Activated T-cell treated with anti-CD3 and anti-CD28 coated beads, Interleukin-2, amount 50 U/mL, for 4 hours (primary cell): ENCODE results near the gene SBNO1. TPM values are rescaled to one million over a fixed set of nuclear protein-coding genes. Genes with fewer than 3 reads are reported as not detected.

Experiments used
- ATAC-seq, 2 donors: fragments of 200-7000 bp; cut with Tn5 transposase; one replicate each; pipeline ENCODE4 v1.10.0; 2021
- DNase-seq: peaks from one replicate; pipeline ENCODE4 v3.0.0-alpha.2; 2020
- H3K27me3 Mint-ChIP-seq: one replicate; pipeline ENCODE4 v1.8.0; 2021; ENCODE audit warnings: low read depth, mixed read lengths
- H3K36me3 Mint-ChIP-seq: one replicate; pipeline ENCODE4 v1.8.0; 2022; ENCODE audit warnings: mixed read lengths; ENCODE audit not compliant: insufficient read depth
- H3K4me1 Mint-ChIP-seq: one replicate; pipeline ENCODE4 v1.8.0; 2021; ENCODE audit warnings: low read depth, mixed read lengths
- H3K4me3 Mint-ChIP-seq: one replicate; pipeline ENCODE4 v1.8.0; 2021; ENCODE audit warnings: mild to moderate bottlenecking, moderate library complexity, mixed read lengths
- H3K9me3 Mint-ChIP-seq: one replicate; pipeline ENCODE4 v1.8.0; 2021; ENCODE audit warnings: mixed read lengths
- total RNA-seq, 3 donors: library from RNA; stranded (reverse); gene quantifications; one replicate each; pipeline ENCODE4 v1.2.1, GENCODE V29; 2021

Gene SBNO1
- total RNA-seq, 3 donors from 2014 or later: 40.9 to 45.5 (median 44.0) TPM

DNA sequence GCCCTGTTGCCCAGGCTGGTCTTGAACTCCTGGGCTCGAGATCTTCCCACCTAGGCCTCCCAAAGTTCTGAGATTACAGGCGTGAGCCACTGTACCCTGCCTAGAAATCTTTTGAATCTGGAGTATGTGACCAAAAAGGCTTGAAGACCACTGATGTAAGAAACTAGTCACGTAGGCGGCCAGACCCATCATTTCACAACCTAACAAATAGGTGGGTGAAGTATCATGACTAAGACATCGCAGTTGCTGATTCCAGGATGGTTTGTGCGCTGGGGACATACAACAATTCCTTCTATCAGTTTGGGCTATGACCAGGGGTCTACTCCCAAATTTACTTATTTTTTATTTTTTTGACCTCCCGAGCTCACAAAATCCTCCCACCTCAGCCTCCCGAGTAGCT is 81.2 kb downstream of the SBNO1 start:
- ATAC-seq (no peak), DNase-seq (no peak)
- Mint-ChIP-seq H3K36me3 (no peaks in the 10 kb centered on the region), H3K27me3 (no peaks in the 10 kb centered on the region), H3K9me3 (no peaks in the 10 kb centered on the region), H3K4me3 (no peak overlapping the region), H3K4me1 (no peaks in the 10 kb centered on the region)

- ATAC-seq (no peak), DNase-seq (no peak)
- H3K27me3 Mint-ChIP-seq: no peaks in the 10 kb centered on the region
- H3K4me3 Mint-ChIP-seq: no peak overlapping the region
- H3K9me3 Mint-ChIP-seq: no peaks in the 10 kb centered on the region
- H3K4me1 Mint-ChIP-seq: peaks cover 4% of the 10 kb centered on the region
- H3K36me3 Mint-ChIP-seq: no peaks in the 10 kb centered on the region
These were observed 82.5 kb downstream of the SBNO1 start for GRCh38 chr12:123282111-123282510.

- H3K36me3 Mint-ChIP-seq: no peaks in the 10 kb centered on the region
- DNase-seq (no peak), ATAC-seq (no peak)
- no peaks in the 10 kb centered on the region for H3K27me3 Mint-ChIP-seq
- H3K4me3 Mint-ChIP-seq: no peak overlapping the region
- H3K9me3 Mint-ChIP-seq: no peaks in the 10 kb centered on the region
- H3K4me1 Mint-ChIP-seq: peaks cover 4% of the 10 kb centered on the region
These were observed 83.7 kb downstream of the SBNO1 start for GRCh38 chr12:123280971-123281370.

- Mint-ChIP-seq H3K4me3 (no peak overlapping the region), H3K9me3 (no peaks in the 10 kb centered on the region), H3K27me3 (no peaks in the 10 kb centered on the region), H3K4me1 (peaks cover 4% of the 10 kb centered on the region), H3K36me3 (no peaks in the 10 kb centered on the region)
- ATAC-seq: peak; percentile 73 to 89
- no peak for DNase-seq
These were observed 86.5 kb downstream of the SBNO1 start for GRCh38 chr12:123278101-123278627.

DNA sequence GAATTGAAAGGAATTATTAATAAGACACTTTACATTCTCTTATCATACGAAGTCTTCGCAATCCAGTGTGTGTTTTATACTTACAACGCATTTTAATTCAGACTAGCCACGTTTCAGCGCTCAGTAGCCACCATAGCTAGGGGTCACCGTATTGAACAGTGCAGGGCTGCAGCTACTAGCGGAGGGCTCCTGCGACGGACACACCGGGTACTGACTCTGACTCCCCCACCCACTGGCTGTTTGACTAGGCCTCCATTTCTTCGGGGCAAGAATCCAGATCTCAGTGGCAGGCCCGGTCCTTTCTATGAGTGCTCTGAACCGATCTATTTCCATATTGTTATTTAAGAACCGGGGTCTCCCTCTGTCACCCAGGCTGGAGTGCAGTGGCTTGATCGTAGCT is 91.5 kb downstream of the SBNO1 start:
- Mint-ChIP-seq H3K36me3 (no peaks in the 10 kb centered on the region), H3K4me3 (peak overlapping the region; percentile 12), H3K27me3 (peaks cover 1% of the 10 kb centered on the region), H3K9me3 (no peaks in the 10 kb centered on the region), H3K4me1 (peaks cover 24% of the 10 kb centered on the region)
- ATAC-seq: no peak
- no peak for DNase-seq

DNA sequence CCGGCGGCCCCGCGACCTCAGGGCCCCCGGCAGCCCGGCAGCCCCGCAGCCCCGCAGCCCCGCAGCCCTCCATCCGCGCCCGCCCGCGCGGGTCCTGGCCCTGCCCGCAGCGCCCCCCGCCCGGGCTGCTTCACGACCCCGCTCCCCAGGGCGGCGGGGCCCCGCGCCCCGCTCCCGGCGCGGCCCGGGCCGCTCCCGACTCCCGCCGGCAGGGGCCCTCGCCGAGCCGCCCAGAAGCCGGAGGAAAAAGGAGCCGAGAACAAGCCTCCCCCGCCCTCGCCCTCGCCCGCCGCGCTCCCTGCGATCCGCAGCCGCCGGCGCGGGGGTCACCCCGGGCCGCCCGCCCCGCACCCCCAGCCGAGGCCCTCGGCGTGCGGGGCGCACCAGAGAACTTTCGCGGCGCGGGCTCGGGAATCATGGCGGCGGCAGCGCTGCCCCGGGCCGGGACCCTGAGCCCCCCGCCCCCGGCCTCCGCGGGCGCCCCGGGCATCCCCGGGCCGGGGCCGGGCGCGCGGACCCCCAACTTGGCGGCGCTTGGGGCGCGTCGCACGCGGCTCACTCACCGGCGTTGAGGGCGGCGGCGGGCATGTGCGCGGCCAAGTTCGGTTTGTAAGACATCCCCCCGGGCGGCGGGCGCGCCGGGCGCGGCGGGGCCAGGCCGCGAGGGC is 93.5 kb downstream of the SBNO1 start:
- Mint-ChIP-seq H3K9me3 (no peaks in the 10 kb centered on the region), H3K4me1 (peaks cover 25% of the 10 kb centered on the region), H3K27me3 (peaks cover 1% of the 10 kb centered on the region), H3K4me3 (peak overlapping the region; percentile 83), H3K36me3 (no peaks in the 10 kb centered on the region)
- ATAC-seq (peak; percentile 81 to 85), DNase-seq (peak; percentile 71)

DNA sequence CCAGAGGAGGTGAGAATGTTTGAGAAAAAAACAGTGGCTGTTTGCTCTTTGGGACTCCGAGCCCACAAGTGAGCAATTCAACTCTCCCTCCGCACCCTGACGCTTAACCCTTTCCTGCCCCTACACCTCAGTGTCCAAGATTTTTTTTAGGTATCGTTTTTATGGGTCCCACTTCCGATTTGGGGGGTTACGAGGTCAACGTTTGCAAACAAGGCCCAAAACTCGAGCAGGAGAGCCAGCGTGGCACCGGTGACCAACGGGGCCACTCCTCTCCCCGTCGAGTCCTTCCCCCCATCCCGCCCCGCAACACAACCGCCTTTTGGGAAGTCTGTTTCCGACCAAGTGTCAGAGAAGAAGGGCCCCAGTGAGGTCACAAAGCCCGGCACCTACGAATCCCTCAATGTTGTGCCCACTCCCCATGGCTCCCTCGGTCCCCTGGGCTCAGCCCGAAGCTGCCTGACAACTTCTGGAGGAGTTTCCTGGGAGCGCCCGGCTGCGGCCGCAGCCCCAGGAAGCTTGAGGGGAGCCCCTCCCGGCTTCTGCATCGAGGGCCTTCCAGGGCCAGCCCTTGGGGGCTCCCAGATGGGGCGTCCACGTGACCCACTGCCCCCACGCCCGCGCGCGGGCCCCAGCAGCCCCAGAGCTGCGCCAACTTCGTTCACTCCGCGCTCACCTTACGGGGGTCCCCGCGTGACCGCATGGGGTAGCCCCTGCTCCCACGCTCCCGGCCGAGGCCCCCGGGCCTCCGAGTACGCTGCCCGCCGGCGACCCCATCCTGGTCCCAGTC is 94.2 kb downstream of the SBNO1 start:
- ATAC-seq: peak in 1 of 2 donors; percentile 7
- H3K36me3 Mint-ChIP-seq: no peaks in the 10 kb centered on the region
- H3K27me3 Mint-ChIP-seq: peaks cover 1% of the 10 kb centered on the region
- no peak for DNase-seq
- H3K4me1 Mint-ChIP-seq: peaks cover 25% of the 10 kb centered on the region
- H3K4me3 Mint-ChIP-seq: peak overlapping the region; percentile 83
- H3K9me3 Mint-ChIP-seq: no peaks in the 10 kb centered on the region

- Mint-ChIP-seq H3K4me3 (peak overlapping the region; percentile 83), H3K9me3 (no peaks in the 10 kb centered on the region), H3K27me3 (peaks cover 1% of the 10 kb centered on the region), H3K36me3 (no peaks in the 10 kb centered on the region), H3K4me1 (peaks cover 25% of the 10 kb centered on the region)
- no peak for DNase-seq
- no peak for ATAC-seq
These were observed 94.8 kb downstream of the SBNO1 start for GRCh38 chr12:123269896-123270213.

DNA sequence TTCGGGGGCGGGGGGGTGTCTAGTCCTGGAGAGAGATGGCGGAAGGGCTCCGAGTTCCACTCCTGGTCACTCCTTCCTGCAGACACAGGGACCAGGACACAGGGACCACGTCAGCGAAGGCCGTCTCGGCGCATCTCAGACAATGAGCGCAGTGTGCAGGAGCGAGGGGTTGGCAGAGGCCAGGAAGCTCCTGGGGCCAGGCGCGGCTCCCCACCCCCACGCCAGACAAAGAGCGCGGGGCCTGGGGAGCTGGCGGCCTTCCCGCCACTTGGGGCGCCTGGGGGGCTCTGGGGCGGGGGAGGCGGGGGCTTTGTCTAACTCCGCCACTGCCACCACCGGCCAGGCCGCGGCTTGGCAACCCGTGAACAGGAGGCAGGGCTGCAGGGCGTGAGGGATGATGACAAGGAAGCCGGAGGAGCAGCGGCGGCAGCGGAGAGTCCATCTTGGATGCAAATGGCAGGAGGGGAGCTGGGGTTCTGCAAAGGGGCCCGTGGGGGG is 95.2 kb downstream of the SBNO1 start:
- H3K9me3 Mint-ChIP-seq: no peaks in the 10 kb centered on the region
- peak; percentile 3 to 5 for ATAC-seq
- H3K36me3 Mint-ChIP-seq: no peaks in the 10 kb centered on the region
- no peak for DNase-seq
- peaks cover 25% of the 10 kb centered on the region for H3K4me1 Mint-ChIP-seq
- peaks cover 1% of the 10 kb centered on the region for H3K27me3 Mint-ChIP-seq
- H3K4me3 Mint-ChIP-seq: peak overlapping the region; percentile 83

DNA sequence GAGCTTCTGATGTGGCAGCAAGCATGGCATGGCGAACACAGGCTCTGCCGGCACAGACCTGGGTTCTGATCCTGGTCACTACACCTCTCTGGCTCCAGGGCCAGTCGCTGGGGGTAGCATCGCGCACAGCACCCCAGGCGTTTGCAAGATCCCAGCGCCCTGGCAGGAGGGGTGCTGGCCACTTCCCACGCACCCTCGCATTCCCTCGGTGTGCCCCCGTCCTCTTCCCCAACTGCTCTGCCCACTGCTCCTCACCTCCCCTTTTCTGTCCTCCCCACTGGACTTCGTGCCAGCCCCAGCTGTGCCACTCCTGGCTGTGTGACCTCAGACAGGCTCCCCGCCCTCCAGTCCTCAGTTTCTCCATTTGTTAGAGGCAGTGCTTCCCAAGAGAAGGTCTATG is 95.8 kb downstream of the SBNO1 start:
- no peaks in the 10 kb centered on the region for H3K9me3 Mint-ChIP-seq
- no peaks in the 10 kb centered on the region for H3K36me3 Mint-ChIP-seq
- peaks cover 1% of the 10 kb centered on the region for H3K27me3 Mint-ChIP-seq
- ATAC-seq (no peak), DNase-seq (no peak)
- peaks cover 25% of the 10 kb centered on the region for H3K4me1 Mint-ChIP-seq
- peak overlapping the region; percentile 53 for H3K4me3 Mint-ChIP-seq

DNA sequence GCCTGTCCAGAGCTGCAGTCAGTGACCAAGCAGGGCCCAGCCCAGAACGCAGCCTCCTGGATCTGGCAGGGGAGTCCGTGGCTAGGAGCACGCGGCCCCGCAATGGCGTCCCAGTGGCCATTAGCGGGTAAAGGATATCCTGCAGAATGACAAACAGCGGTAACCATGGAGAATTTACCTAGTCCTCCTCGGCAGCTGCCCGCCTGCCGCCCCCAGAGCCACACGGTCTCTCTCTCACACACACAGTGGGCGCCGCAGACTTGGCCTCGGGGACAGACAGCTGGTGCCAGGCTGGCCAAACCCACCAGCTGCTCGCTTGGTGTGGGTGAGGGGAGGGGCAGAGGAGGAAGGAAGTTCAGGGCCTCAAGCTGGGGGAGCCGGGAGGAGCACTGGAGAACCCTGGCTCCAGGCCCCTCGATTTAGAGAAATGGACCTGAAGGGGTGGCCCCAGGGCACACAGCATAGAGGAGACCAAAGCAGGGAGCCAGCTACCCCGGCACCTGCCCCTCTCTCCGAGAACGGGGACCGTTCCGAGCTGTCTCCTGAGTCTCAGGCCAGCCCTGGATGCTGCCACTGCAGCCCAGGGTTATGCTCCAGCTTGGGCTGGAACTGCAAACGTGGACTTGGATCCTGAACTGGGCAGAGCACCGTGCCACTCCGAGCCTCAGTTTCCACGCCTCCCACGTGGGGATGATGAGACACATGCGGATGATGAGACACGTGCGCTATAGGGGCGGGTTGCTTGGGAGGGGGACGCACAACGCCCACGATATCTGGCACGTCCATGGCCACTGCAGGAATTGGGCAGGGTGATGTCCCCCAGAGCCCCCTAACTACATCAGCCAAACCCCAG is 96.4 kb downstream of the SBNO1 start:
- no peak for ATAC-seq
- H3K27me3 Mint-ChIP-seq: peaks cover 1% of the 10 kb centered on the region
- H3K4me1 Mint-ChIP-seq: peaks cover 25% of the 10 kb centered on the region
- no peaks in the 10 kb centered on the region for H3K9me3 Mint-ChIP-seq
- DNase-seq: no peak
- no peak overlapping the region for H3K4me3 Mint-ChIP-seq
- no peaks in the 10 kb centered on the region for H3K36me3 Mint-ChIP-seq

GRCh38 chr12:123267335-123267920 is 97.2 kb downstream of the SBNO1 start:
- DNase-seq (no peak), ATAC-seq (no peak)
- no peaks in the 10 kb centered on the region for H3K9me3 Mint-ChIP-seq
- peaks cover 1% of the 10 kb centered on the region for H3K27me3 Mint-ChIP-seq
- H3K4me3 Mint-ChIP-seq: no peak overlapping the region
- peaks cover 25% of the 10 kb centered on the region for H3K4me1 Mint-ChIP-seq
- H3K36me3 Mint-ChIP-seq: no peaks in the 10 kb centered on the region

DNA sequence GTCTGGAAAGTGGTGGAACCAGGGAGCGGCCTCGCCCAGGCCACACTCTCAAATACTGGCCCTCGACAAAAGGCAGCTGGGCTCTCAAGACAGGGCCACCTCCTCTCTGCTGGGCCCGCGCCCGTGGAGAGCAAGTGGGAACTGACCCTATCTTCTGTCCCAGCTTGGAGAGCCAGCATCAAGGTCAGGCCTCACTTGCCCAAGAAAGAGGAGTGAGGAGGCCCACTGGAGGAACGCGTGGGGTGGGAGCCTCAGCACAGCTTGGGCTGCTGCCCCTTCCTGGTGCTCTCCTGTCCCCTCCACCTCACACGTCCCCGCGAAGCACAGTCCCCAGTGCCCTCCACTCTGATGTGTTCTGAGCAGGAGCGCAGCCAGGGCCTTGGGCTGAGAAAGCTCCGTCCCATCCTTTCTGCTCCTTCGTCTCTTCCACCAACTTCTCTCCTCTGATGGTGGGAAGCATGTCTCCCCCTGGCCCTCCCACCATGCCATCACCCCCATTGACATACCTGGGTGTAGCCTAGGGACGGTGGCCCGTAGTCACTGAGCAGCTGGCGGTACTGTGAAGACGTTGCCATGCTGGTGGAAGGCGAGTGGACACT is 97.9 kb downstream of the SBNO1 start:
- Mint-ChIP-seq H3K27me3 (peaks cover 1% of the 10 kb centered on the region), H3K4me3 (no peak overlapping the region), H3K4me1 (peaks cover 23% of the 10 kb centered on the region), H3K9me3 (no peaks in the 10 kb centered on the region), H3K36me3 (no peaks in the 10 kb centered on the region)
- ATAC-seq: no peak
- DNase-seq: no peak
